Esophagus squamous epithelium (tissue), 5 donors: ENCODE measurements around the gene CAPZB. TPM values are rescaled to one million over a fixed set of nuclear protein-coding genes. Genes with fewer than 3 reads are reported as not detected.

Experiments used
- DNase-seq: peaks from one replicate; lab custom pipeline; 2025; lab: John Stamatoyannopoulos, UW
- H3K27ac ChIP-seq, 4 donors: fragments of 200-600 bp; sonication (generic); one replicate each; pipeline ENCODE4 v1.5.1; 2016 to 2019; ENCODE audit warnings: mild to moderate bottlenecking in 1 of 4
- H3K27me3 ChIP-seq, 4 donors: fragments of 200-600 bp; sonication (generic); 1 replicate in 3 of 4; 2 replicates in 1 of 4; pipeline versions ENCODE4 v1.5.1 to v1.6.0; 2017 to 2021; ENCODE audit warnings: antibody characterized with exemption in 1 of 4
- H3K36me3 ChIP-seq, 3 donors: fragments of 200-600 bp; sonication (generic); one replicate each; pipeline ENCODE4 v1.5.1; 2016 to 2019
- H3K4me1 ChIP-seq, 3 donors: fragments of 200-600 bp; sonication (generic); one replicate each; pipeline ENCODE4 v1.5.1; 2017 to 2019
- H3K4me3 ChIP-seq, 4 donors: fragments of 200-600 bp; sonication (generic); 1 replicate in 3 of 4; 2 replicates in 1 of 4; pipeline ENCODE4 v1.5.1; 2016 to 2019; ENCODE audit warnings: mild to moderate bottlenecking in 2 of 4, moderate library complexity in 1 of 4
- H3K9me3 ChIP-seq, 3 donors: fragments of 200-600 bp; sonication (generic); one replicate each; pipeline ENCODE4 v1.5.1; 2016 to 2019
- POLR2A ChIP-seq, 4 donors: fragments of 450-650 bp; IDR thresholded peaks; one replicate each; pipeline ENCODE4 v1.6.1; 2017; ENCODE audit warnings: antibody characterized with exemption in 4 of 4, mild to moderate bottlenecking in 4 of 4, moderate library complexity in 3 of 4
- WGBS, 2 donors: methylation state at CpG; one replicate each; pipeline ENCODE4 v1.1.5; 2018; 5-methylcytosine and 5-hydroxymethylcytosine counted together
- intact Hi-C: fragments of 100-400 bp; cut with DNase I; formaldehyde crosslinking; loops from one replicate; pipeline ENCODE4 v1.15.0; 2022
- total RNA-seq, 4 donors: library from RNA; depleted of rRNA; stranded (reverse); fragments of >200 nt; gene quantifications; one replicate each; pipeline ENCODE4 v1.1.0, GENCODE V29; 2016
- TF ChIP-seq, protein P1 (sequence below), 6 experiments: fragments of 450-650 bp in 4 of 6; fragments of 200-600 bp in 2 of 6; sonication (generic) in 2 of 6; IDR thresholded peaks; one replicate each; pipeline ENCODE4 v1.5.1; 2016 to 2019; ENCODE audit warnings: antibody characterized with exemption in 6 of 6, mild to moderate bottlenecking in 4 of 6, moderate library complexity in 4 of 6
- donor health status: DM: yes; HTN: yes; CAD: no.

CAPZB gene
- total RNA-seq, 4 donors from 2014 or later = 89.4 to 146 (median 126) TPM

DNA sequence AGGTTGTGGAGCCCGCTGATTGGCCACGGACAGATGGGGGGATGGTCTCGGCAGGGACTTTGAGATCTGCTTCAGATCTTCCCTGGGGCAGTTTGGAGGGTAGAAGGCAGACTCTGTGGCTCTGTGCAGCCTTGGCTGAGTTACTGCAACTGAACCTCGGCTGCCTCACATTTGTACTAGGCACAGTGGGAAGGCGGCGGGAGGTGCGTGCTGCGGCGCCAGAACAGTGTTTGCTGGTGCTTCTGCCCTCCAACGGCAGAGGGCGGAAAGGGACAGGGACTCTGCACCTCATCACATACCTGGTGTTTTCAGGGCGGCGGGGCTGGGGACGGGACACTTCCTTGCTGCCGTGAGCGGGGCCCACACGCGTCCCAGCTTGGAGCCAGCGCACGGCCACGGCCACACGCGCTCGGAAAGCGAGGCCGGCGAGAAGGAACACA, 147.0 kb downstream of the CAPZB start:
- WGBS, 2 donors = 67 to 91% methylated on average over 17 to 18 of the region's 27 CpGs
- intact Hi-C loops = no loop called here
- Histone ChIP-seq H3K36me3 (peaks cover 15 to 62% (median 16%) of the 10 kb centered on the region in 3 donors), H3K4me3 (no peak overlapping the region), H3K9me3 (no peaks in the 10 kb centered on the region), H3K4me1 (peaks cover 0 to 23% (median 10%) of the 10 kb centered on the region in 3 donors), H3K27ac (no peak overlapping the region), H3K27me3 (no peaks in the 10 kb centered on the region)
- TF ChIP-seq, protein P1, sequence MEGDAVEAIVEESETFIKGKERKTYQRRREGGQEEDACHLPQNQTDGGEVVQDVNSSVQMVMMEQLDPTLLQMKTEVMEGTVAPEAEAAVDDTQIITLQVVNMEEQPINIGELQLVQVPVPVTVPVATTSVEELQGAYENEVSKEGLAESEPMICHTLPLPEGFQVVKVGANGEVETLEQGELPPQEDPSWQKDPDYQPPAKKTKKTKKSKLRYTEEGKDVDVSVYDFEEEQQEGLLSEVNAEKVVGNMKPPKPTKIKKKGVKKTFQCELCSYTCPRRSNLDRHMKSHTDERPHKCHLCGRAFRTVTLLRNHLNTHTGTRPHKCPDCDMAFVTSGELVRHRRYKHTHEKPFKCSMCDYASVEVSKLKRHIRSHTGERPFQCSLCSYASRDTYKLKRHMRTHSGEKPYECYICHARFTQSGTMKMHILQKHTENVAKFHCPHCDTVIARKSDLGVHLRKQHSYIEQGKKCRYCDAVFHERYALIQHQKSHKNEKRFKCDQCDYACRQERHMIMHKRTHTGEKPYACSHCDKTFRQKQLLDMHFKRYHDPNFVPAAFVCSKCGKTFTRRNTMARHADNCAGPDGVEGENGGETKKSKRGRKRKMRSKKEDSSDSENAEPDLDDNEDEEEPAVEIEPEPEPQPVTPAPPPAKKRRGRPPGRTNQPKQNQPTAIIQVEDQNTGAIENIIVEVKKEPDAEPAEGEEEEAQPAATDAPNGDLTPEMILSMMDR (IDR thresholded peaks at IDR 0.05) = peak in 3 of 6 experiments; percentile 8 to 46 (median 20)
- no peak for TF ChIP-seq POLR2A (IDR thresholded peaks at IDR 0.05)
- no peak for DNase-seq

DNA sequence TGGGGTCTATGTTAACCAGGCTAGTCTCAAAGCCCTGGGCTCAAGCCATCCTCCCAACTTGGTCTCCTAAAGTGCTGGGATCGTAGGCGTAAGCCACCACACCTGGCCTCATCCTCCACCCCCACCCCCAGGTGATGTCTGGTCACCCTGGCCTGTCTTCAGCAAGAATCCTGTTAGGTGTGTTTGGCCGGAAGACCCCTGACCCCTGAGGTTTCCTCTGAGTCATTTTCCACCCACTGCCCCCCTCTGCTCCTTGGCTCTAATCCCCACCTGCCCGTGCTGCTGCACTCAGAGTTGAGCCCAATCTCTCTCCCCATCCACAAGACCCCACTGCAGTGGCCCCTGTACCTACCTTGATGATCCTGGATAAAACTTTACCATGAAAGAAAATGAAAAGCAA, 148.1 kb downstream of the CAPZB start:
- WGBS, 2 donors = 86 to 89% methylated on average over 4 of the region's 4 CpGs
- intact Hi-C loops = no loop called here

DNA sequence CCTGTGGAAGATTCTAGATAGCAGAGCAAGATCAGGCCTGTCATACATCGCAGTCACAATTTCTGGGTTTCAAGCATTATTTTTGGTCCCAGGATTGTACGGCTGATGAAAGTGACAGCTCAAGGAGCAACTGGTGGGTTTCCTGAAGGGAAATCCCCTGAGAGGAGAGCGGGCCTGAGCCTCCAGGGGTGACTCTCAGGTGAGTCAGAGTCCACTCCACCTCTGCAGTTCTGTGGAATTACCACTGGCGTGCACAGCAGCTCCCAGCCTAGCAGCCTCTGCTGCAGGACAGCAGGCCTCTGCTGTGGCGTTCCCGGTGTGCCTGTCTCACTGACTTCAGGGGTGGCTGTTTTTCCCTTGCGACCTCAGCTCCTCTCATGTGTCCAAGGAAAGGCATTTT, 148.8 kb downstream of the CAPZB start:
- TF ChIP-seq POLR2A (IDR thresholded peaks at IDR 0.05) = no peak
- TF ChIP-seq, protein P1 (IDR thresholded peaks at IDR 0.05) = no peak
- WGBS, 2 donors = 69 to 71% methylated on average over 4 to 7 of the region's 7 CpGs
- DNase-seq = no peak
- peaks cover 0 to 6% (median 3%) of the 10 kb centered on the region in 3 donors for H3K4me1 ChIP-seq
- H3K27ac ChIP-seq = no peak overlapping the region
- H3K27me3 ChIP-seq = no peaks in the 10 kb centered on the region
- H3K4me3 ChIP-seq = no peak overlapping the region
- intact Hi-C loops = no loop called here
- H3K9me3 ChIP-seq = no peaks in the 10 kb centered on the region
- peaks cover 6 to 44% (median 7%) of the 10 kb centered on the region in 3 donors for H3K36me3 ChIP-seq

More for the DNA sequence above, 148.1 kb downstream of the CAPZB start:
- TF ChIP-seq, protein P1 (IDR thresholded peaks at IDR 0.05) = no peak
- TF ChIP-seq POLR2A (IDR thresholded peaks at IDR 0.05) = no peak
- Histone ChIP-seq H3K36me3 (peaks cover 9 to 51% (median 10%) of the 10 kb centered on the region in 3 donors), H3K27me3 (no peaks in the 10 kb centered on the region), H3K27ac (no peak overlapping the region), H3K9me3 (no peaks in the 10 kb centered on the region), H3K4me1 (peaks cover 0 to 13% (median 6%) of the 10 kb centered on the region in 3 donors), H3K4me3 (no peak overlapping the region)
- DNase-seq = no peak

DNA sequence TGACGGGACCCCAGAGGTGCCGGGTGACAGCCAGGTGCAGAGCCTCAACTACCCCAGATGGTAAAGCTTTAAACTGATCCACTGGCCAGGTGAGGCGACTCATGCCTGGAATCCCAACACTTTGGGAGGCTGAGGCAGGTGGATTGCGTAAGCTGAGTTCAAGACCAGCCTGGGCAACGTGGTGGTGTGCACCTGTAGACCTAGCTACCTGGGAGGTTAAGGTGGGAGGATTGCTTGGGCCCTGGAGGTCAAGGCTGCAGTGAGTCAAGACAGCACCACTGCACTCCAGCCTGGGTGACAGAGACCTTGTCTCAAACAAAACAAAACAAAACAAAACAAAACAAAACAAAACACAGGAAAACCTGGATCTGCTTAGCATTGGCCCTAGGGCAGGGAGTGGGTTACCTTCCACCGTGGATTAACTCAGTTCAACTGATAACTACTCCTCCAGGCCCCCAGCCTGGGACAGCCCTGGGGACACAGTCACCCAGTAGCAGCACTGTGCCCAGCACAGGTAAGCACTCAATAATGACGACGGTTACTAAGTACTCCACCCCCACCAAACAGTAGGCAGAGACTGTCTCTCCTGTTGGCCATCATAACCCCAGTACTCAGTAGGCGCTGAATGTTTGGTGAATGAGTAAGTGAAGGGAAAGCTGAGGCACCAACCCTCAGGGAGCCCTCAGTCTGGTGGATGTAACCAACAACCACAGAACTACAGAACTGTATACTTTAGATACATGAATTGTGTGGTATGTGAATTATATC, 151.6 kb downstream of the CAPZB start:
- no peak for DNase-seq
- intact Hi-C loops = no loop called here
- TF ChIP-seq, protein P1 (IDR thresholded peaks at IDR 0.05) = no peak
- TF ChIP-seq POLR2A (IDR thresholded peaks at IDR 0.05) = no peak
- peaks cover 0 to 34% (median 1%) of the 10 kb centered on the region in 3 donors for H3K36me3 ChIP-seq
- no peak overlapping the region for H3K27ac ChIP-seq
- WGBS, 2 donors = 56 to 58% methylated on average over 4 to 5 of the region's 9 CpGs
- H3K27me3 ChIP-seq = no peaks in the 10 kb centered on the region
- no peak overlapping the region for H3K4me3 ChIP-seq
- H3K4me1 ChIP-seq = no peaks in the 10 kb centered on the region
- H3K9me3 ChIP-seq = no peaks in the 10 kb centered on the region

DNA sequence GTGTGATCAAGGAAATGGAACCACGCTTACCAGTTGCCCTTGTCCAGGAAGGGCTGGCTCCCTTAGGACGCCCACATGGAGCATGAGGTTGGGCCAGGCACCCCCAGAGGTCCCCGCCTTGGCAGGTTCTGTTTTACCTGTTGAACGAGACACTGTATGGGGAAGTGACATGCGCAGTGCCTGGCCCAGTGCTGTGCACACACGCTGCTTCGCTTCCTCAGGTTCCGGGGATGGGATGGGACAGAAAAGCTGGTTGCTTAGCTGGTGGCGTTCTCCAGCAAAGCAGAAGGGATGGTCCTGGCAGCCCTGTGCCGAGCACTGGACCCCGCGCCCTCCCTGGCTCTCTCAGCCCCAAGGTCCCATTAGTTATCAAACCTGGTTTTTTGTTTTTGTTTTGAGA, 152.5 kb downstream of the CAPZB start:
- TF ChIP-seq, protein P1 (IDR thresholded peaks at IDR 0.05) = no peak
- no peak for TF ChIP-seq POLR2A (IDR thresholded peaks at IDR 0.05)
- Histone ChIP-seq H3K9me3 (no peaks in the 10 kb centered on the region), H3K36me3 (peaks cover 0 to 34% (median 5%) of the 10 kb centered on the region in 3 donors), H3K27me3 (no peaks in the 10 kb centered on the region), H3K4me1 (no peaks in the 10 kb centered on the region), H3K4me3 (no peak overlapping the region), H3K27ac (no peak overlapping the region)
- intact Hi-C loops = no loop called here
- 81 to 88% methylated on average over 10 of the region's 12 CpGs for WGBS, 2 donors
- no peak for DNase-seq
